ENCODE results near the gene WDR83.
A peak's percentile ranks its signal among the peaks of the same experiment; 100 is the strongest.
"Not testable (repeated sequence)": the region's sequence is repeated elsewhere in the genome, so short reads cannot be mapped to it uniquely, and the experiment has no call there.

WDR83 gene

GRCh38 chr19:12666265-12667048, at the start of gene WDR83, which contains the start of gene MAN2B1:
Gene WDR83, plus strand, starts transcription at chr19:12666807. Its CDS starts 2,984 bp downstream, at chr19:12669791.
Gene MAN2B1, minus strand, starts transcription at chr19:12666742. Its CDS starts 41 bp downstream, at chr19:12666701.
- DNase-seq: peak; percentile 30

DNA sequence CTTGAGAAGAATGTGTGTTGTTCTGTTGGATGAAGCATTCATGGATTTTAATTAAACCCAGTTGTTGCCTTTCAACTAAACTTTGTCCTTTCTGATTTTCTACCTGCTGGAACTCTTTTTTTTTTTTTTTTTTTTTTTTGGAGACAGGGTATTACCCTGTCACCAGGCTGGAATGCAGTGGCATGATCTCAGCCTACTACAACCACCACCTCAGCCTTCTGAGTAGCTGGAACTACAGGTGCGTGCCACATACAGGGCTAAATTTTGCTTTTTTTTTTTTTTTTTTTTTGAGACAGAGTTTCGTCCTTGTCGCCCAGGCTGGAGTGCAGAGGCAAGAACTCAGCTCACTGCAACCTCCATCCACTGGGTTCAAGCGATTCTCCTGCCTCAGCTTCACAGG, 49.0 kb upstream of the WDR83 start:
- no peak for DNase-seq

- DNase-seq: not testable (repeated sequence)
Observed at GRCh38 chr19:12621253-12622024, 45.2 kb upstream of the WDR83 start.

GRCh38 chr19:12623361-12624031, 43.1 kb upstream of the WDR83 start:
- no peak for DNase-seq

DNA sequence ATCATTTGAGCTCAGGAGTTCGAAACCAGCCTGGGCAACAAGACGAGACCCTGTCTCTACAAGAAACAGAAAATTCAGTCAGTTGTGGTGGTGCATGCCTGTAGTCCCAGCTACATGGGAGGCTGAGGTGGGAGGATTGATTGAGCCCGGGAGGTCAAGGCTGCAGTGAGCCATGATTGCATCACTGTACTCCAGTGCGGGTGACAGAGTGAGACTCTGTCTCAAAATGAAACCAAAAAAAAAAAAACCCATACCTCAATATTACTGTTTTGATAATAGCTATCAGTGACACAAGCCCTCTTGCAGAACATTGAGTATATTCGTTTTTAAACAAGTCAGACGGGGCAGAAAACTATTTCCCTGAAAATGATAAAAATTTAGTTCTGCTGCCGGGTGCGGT, 39.6 kb upstream of the WDR83 start:
- DNase-seq: no peak

GRCh38 chr19:12628040-12629022, 38.3 kb upstream of the WDR83 start:
- DNase-seq: no peak

GRCh38 chr19:12629215-12629614, 37.4 kb upstream of the WDR83 start:
- DNase-seq: no peak

- no peak for DNase-seq
Observed at GRCh38 chr19:12636631-12637030, 30.0 kb upstream of the WDR83 start.

- DNase-seq: no peak
Observed at GRCh38 chr19:12638611-12639182, 27.9 kb upstream of the WDR83 start.

- peak; percentile 11 for DNase-seq
Observed at GRCh38 chr19:12639901-12640613, 26.6 kb upstream of the WDR83 start.

DNA sequence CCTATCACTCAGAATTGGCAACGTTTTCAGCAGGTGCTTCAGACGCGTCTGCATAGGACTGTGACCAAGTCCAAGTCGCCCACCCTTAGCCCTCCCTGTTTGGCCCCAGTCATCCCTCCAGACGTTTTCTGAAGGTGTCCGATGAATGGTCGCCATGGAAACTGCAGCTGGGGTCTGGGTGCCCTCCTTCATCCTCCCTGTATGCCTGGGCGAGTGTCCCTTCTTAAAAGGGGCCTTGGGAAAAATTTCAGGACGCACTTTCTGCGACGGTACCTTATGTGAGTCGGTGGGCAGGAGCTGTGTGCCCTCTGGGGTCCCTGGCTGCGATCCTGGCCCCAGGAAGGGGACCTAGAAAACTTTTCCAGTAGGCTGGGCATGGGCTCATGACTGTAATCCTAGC, 25.2 kb upstream of the WDR83 start:
- no peak for DNase-seq

DNA sequence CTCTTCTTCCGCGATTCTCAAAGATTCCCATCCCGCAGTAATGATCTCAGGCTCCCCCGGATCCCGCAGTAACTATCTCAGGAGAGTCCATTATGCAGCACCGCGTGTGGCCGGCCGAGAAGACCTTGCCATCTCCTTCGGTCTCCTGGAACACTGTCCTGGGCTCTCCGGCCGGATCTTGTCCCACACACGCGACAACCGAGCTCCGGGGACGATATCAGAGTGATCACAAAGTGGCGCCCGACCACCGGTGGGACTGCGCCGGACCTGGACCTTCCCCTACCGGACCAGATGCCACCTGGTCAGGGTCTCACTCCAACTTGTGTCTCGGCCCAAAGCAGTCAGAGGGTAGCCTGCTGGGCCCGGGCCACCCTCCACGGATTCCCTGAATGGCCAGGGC, 24.1 kb upstream of the WDR83 start:
- no peak for DNase-seq

DNA sequence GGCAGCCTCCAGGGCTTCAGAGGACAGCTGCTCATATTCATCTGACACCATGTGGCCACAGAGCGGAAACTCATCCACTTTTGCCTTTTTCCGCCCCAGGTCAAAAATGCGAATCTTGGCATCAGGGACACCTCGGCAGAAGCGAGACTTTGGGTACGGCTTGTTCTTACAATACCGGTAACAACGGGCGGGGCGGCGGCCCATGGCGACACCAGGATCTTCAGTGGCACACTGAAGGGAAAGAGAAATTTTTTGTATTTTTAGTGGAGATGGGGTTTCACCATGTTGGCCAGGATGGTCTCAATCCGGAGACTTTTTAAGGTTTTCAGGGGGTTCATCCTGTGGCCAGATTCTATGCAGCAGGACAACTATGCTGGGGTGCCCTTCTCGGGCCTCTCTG, 22.9 kb upstream of the WDR83 start:
- not testable (repeated sequence) for DNase-seq

- DNase-seq: no peak
Observed at GRCh38 chr19:12646551-12646950, 20.1 kb upstream of the WDR83 start.

- DNase-seq: no peak
Observed at GRCh38 chr19:12647047-12647446, 19.6 kb upstream of the WDR83 start.

DNA sequence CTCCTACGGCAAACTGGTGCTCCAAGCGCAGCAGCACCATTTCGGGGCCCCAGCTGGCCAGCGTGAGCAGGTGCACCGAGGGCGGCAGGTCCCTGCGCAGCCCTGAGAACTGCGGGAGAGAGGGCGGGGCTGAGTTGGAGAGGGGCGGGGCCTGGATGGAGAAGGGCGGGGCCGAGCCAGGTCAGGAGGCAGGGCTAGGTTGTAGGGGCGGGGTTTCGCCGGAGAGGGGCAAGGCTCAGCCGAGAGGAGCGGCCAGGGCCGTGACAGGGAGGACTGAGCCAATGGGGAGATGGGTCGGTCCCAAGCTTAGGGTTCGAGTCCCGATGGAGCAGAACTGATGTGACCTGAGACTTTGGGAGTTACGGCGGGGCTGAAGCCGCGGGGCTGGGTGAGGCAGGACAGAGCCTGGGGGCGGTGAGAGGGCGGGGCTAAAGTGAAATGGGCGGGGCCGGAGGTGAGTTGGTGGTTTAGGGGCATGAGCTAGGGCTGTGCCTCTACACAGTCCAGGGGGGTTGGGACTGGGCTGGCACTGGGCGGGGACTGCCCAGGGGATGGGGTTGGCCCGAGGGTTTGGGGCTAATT, 19.0 kb upstream of the WDR83 start:
- no peak for DNase-seq

- no peak for DNase-seq
Observed at GRCh38 chr19:12648088-12648487, 18.5 kb upstream of the WDR83 start.

DNA sequence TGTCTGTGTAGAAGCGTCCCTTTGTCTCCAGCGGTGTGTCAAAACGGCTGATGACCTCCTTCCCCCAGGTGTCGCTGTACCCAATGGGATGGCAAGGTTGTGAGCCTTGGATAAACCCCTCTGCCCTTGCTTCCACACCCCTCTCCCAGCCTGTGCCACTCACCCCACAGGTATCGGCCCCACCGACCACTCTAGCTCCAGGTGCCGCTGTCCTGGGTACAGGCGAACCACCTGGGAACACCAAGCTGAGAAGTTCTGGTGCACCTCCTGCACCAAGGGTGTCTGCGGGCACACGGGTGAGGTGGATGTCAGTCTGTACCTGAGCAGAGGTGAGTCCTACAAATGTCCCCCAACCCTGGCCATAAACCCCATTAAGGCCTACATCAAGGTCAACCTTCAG, 16.7 kb upstream of the WDR83 start:
- no peak for DNase-seq

- DNase-seq: no peak
Observed at GRCh38 chr19:12652219-12652618, 14.4 kb upstream of the WDR83 start.

GRCh38 chr19:12655546-12655945, 11.1 kb upstream of the WDR83 start:
- no peak for DNase-seq

All from NCI-H2227 treated with DMSO at 0.1 percent for 48 hours (cell line).